Liver (tissue), 3 donors: Measurements from ENCODE around the gene OR10T2.

Source experiments
- EGR1 ChIP-seq, 2 donors: IDR thresholded peaks; 2 replicates each; pipeline ENCODE4 v1.6.1; 2016 to 2018; ENCODE audit warnings: antibody characterized with exemption in 2 of 2, low read depth in 2 of 2
- GABPA ChIP-seq, 2 donors: IDR thresholded peaks in 1 of 2; conservative IDR thresholded peaks in 1 of 2; 2 replicates each; pipeline ENCODE4 v1.6.1; 2016; ENCODE audit warnings: antibody characterized with exemption in 2 of 2, mild to moderate bottlenecking in 1 of 2, moderate library complexity in 1 of 2
- HNF4G ChIP-seq: IDR thresholded peaks from 2 replicates; pipeline ENCODE4 v1.6.1; 2016; ENCODE audit warnings: antibody characterized with exemption
- MAX ChIP-seq: IDR thresholded peaks from 2 replicates; pipeline ENCODE4 v1.6.1; 2016; ENCODE audit warnings: antibody characterized with exemption
- RAD21 ChIP-seq, 2 donors: IDR thresholded peaks; 2 replicates each; pipeline ENCODE4 v1.6.1; 2016; ENCODE audit warnings: antibody characterized with exemption in 2 of 2, mild to moderate bottlenecking in 2 of 2
- REST ChIP-seq: IDR thresholded peaks from 2 replicates; pipeline ENCODE4 v1.6.1; 2016; ENCODE audit warnings: antibody characterized with exemption, mild to moderate bottlenecking
- RXRA ChIP-seq, 2 donors: IDR thresholded peaks; 2 replicates each; pipeline ENCODE4 v1.6.1; 2017 to 2018; ENCODE audit warnings: antibody characterized with exemption in 2 of 2, mild to moderate bottlenecking in 1 of 2
- SP1 ChIP-seq: IDR thresholded peaks from 2 replicates; pipeline ENCODE4 v1.6.1; 2018; ENCODE audit warnings: antibody characterized with exemption, mild to moderate bottlenecking
- TAF1 ChIP-seq: conservative IDR thresholded peaks from 2 replicates; pipeline ENCODE4 v1.6.1; 2016; ENCODE audit warnings: antibody characterized with exemption, mild to moderate bottlenecking
- YY1 ChIP-seq: IDR thresholded peaks from 2 replicates; pipeline ENCODE4 v1.6.1; 2016; ENCODE audit warnings: antibody characterized with exemption, mild to moderate bottlenecking
- ZBTB33 ChIP-seq: IDR thresholded peaks from 2 replicates; pipeline ENCODE4 v1.6.1; 2016; ENCODE audit warnings: antibody characterized with exemption
- TF ChIP-seq, protein P1 (sequence below): fragments of 150-350 bp; IDR thresholded peaks from 2 replicates; pipeline ENCODE4 v1.5.1; 2017; ENCODE audit warnings: improper control_type of control experiment, low read depth, low read length; ENCODE audit not compliant: missing input control
- donor health status: healthy.
- donor health status: healthy.

GRCh38 chr1:158353303-158354075 is 45.8 kb downstream of the OR10T2 start, which contains the start of gene CD1E:
- TF ChIP-seq, protein P1, sequence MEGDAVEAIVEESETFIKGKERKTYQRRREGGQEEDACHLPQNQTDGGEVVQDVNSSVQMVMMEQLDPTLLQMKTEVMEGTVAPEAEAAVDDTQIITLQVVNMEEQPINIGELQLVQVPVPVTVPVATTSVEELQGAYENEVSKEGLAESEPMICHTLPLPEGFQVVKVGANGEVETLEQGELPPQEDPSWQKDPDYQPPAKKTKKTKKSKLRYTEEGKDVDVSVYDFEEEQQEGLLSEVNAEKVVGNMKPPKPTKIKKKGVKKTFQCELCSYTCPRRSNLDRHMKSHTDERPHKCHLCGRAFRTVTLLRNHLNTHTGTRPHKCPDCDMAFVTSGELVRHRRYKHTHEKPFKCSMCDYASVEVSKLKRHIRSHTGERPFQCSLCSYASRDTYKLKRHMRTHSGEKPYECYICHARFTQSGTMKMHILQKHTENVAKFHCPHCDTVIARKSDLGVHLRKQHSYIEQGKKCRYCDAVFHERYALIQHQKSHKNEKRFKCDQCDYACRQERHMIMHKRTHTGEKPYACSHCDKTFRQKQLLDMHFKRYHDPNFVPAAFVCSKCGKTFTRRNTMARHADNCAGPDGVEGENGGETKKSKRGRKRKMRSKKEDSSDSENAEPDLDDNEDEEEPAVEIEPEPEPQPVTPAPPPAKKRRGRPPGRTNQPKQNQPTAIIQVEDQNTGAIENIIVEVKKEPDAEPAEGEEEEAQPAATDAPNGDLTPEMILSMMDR = no peak
- TF ChIP-seq MAX (no peak), SP1 (no peak), YY1 (no peak), TAF1 (no peak), GABPA (IDR thresholded peaks at IDR 0.05 in 1 of 2, conservative IDR thresholded peaks at IDR 0.05 in 1 of 2) (no peak), REST (no peak), RXRA (IDR thresholded peaks at IDR 0.05) (no peak), EGR1 (IDR thresholded peaks at IDR 0.05; ENCODE audit: low read depth in 2 of 2) (no peak), HNF4G (no peak), ZBTB33 (no peak), RAD21 (IDR thresholded peaks at IDR 0.05) (no peak)
